ENCODE data around the gene ABL2.

Gene ABL2

DNA sequence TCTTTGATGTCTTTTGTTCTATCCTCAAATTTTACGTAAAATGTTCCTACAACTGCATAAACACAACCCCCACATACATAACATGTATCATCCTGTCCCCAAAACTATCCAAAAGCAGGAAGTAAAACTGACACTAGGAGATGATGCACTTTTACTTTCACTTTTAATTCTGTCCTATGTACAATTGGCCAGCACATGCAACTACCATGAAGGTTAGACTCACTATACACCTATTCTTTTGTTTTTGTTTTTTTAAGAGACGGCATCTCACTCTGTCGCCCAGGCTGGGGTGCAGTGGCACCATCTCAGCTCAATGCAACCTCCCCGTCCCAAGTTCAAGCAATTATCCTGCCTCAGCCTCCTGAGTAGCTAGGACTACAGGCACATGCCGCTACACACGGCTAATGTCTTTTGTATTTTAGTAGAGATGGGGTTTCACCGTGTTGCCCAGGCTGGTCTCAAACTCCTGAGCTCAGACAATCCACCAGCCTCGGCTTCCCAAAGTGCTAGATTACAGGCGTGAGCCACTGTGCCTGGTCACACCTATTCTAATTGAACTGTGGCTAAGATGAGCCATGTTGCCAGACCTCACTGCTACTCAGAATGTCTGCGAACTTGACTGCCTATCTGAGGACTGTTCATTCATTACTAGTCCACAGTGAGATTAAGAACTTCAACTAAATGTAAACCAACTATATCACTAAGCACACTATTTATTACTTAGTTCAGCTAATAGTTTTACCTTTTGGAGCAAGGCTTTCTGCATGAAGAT is 99.6 kb downstream of the ABL2 start:
- DNase-seq (ENCODE audit: low spot score), result peak; percentile 67

DNA sequence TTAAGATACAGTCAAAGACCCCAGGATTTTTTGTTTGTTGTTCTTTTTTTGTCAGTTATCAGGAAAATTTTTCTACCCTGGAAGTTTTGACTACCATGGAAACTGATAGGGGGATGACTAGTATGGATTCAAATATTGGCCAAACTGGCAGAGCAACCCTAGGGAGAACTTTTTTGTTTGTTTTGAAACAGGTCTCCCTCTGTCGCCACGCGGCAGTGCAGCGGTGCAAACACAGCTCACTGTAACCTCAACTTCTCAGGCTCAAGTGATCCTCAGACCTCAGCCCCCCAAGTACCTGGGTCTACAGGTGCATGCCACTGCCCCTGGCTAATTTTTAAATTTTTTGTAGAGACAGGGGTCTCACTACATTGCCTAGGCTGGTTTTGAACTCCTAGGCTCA is 101.0 kb downstream of the ABL2 start:
- no peak for DNase-seq (ENCODE audit: low spot score)

DNA sequence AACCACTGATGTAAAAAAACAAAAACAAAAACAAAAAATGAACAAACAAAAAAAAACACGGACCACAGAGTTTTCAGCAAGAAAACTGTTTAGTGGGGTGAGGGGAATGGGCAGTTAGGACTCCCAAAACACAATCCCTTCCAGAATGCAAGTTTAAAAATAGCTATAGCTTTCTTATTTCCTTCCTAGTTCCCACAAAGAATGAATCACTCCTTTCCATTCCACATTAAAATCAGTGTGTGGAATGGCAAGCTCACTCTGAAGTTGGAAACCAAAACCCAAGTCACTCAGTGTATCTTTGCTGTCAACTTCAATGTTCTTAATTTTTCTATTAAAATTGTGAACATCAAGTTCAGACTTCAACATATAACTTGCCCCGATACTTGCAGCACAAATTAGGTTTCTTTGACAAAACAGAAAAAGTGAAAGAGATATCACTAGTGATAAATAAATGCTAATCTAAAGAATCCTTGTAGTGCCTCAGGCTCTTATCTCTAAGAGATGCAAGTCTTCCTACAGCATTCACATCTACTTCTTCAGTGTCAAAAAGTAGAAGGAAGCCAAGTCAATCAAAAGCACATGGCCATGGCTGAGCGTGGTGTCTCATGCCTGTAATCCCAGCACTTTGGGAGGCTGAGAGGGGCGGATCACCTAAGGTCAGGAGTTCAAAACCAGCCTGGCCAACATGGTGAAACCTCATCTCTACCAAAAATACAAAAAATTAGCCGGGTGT is 102.1 kb downstream of the ABL2 start:
- DNase-seq (ENCODE audit: low spot score), result no peak

DNA sequence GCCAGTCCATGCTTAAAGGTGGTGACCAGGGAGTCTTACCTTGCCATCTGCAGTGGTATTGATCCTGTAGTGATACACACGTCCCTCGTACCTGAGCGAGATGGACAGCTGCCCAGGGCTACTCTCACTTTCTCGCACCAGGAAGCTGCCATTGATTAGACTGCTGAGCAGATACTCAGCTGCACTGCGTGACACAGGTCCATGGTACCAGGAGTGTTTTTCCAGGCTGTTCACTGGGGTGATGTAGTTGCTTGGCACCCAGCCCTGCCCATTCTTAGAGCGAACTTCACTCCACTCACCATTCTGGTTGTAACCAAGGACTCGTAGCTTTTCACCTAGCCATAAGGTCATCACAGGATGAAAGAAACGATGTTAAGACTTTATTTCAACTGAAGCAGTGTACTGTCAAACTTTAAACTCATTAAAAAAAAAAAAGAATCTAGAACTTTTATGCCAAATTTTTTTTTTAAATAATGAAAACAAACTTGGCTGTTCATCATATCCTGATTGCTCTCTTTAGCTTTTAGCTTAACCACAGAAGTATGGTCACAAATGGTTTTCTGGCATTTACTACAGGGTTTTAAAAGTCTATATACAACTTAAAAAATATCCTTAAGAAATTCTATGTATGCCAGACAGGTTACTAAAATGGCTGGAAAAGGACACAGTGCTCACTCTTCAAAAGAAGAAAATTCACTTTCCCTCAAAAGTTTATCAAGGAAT is 103.0 kb downstream of the ABL2 start:
- DNase-seq (ENCODE audit: low spot score), result no peak

DNA sequence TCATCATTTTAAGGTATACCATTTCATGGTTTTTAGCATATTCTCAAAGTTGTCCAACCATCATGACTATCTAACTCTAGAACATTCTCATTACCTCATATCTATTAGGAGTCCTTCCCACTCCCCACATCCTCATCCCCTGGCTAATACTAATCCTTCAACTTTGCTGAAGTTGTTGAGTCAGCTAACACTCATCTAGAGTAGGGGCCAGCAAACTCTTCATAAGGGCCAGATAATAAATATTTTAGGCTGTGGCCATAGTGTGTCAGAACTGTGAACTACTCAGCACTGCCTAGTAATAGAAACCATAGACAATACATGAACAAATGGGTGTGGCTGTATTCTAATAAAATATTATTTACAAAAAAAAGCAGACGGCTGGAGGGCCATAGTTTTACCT is 104.6 kb downstream of the ABL2 start:
- no peak for DNase-seq (ENCODE audit: low spot score)

DNA sequence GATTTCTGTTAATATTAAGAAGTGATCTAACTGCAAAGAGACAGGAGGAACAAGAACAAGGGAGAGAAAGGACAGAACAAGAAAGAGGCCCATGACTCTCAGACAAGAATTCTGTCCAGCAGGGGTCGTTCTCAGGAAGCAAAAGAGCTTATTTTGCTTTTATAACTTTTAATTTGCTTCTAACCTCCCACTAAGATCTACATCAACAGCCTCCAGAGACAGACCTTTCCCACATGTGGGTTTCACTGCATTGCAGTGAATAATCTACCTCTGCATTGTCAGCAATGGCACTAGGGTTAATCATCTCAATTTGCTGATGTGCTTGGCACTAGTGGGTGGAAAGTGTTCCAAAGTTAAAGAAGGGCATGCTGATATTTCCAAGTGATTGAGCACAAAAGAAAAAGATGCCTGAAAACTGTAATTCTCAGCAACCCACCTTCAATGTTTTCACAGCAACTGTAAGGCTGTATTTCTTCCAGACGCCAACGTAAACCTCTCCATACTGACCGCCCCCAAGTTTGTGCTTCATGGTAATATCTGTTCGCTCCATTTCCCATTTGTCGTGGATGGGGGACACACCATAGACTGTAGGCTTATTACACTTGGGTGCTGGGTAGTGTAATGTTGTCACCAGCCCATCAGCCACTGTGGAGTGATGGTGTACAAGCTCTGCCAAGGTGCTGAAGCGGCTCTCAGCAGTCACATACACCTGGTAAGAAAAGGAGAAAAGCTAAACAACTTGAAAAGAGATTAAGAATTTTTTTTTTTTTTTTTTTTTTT is 108.1 kb downstream of the ABL2 start:
- DNase-seq (ENCODE audit: low spot score), result peak; percentile 49

DNA sequence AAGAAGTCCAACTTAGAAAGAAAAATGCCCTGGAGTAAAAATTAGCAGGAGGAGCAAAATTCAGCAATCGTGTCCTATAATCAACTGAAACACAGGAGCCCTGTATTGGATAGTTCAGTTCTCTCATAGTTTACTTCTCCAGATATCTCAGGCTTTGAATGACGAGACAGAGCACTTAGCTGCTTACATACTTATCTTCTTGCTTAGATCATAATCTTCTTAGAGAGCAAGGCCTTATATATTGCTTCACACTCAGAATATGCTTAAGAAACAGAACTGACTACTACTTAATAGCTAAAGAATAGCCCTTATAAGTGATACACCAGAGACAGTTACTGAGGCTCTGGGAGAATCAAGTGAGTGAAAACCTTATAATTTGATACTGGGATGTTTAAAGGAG is 108.7 kb downstream of the ABL2 start:
- DNase-seq (ENCODE audit: low spot score), result no peak

DNA sequence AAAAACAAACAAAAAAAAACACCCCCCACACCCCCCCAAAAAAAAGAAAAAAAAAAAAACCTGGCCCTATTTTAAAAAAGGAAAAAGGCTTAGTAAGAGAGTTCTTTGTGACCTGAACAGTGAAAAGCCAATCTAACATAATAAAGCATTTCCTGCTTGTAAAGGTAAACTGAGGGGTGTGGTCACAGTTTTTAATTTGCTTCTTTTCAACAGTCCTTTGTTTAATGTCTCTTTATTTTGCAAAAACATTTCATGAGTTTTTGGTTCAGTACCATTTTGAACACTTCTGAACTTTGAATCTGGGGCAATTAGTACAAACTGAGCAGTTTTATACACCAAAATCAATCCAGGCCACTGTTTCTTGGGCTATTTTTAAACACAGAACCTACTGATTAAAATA is 110.0 kb downstream of the ABL2 start:
- no peak for DNase-seq (ENCODE audit: low spot score)

DNA sequence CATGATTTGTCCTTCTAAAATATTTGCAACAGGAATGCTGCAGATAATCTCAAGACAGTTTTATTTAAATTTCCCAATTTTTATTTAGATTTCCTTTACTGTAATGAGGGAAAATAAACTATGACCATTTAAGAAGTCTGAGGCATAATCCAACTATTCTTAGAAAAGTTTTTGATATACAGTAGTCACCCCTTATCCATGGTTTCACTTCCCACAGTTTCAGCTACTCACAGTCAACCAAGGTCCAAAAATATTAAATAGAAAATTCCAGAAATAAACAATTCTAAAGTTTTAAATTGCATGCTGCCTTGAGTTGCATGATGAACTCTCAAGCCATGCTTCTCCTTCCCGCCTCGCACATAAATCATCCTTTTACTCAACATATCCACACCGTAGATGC is 114.3 kb downstream of the ABL2 start:
- DNase-seq (ENCODE audit: low spot score), result no peak

DNA sequence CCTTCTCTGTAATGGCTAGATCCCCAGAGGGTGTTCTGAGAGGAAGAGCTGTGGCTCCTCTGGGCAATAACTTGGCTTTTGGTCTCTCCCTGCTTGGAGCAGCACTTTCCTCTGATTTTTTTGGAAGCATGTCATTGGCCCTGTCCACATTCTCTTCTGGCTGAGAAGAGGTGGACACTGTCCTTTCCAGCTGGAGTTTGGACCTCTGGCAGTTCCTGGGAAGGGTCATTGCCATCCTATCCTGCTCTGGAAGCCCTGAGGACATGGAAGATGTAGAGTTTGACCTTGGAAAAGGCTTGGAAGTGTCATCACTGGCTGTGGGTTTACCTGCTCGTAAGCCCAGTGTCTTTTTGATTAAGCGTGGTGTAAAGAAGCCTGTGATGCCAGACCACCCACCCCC is 120.8 kb downstream of the ABL2 start:
- DNase-seq (ENCODE audit: low spot score), result no peak

DNA sequence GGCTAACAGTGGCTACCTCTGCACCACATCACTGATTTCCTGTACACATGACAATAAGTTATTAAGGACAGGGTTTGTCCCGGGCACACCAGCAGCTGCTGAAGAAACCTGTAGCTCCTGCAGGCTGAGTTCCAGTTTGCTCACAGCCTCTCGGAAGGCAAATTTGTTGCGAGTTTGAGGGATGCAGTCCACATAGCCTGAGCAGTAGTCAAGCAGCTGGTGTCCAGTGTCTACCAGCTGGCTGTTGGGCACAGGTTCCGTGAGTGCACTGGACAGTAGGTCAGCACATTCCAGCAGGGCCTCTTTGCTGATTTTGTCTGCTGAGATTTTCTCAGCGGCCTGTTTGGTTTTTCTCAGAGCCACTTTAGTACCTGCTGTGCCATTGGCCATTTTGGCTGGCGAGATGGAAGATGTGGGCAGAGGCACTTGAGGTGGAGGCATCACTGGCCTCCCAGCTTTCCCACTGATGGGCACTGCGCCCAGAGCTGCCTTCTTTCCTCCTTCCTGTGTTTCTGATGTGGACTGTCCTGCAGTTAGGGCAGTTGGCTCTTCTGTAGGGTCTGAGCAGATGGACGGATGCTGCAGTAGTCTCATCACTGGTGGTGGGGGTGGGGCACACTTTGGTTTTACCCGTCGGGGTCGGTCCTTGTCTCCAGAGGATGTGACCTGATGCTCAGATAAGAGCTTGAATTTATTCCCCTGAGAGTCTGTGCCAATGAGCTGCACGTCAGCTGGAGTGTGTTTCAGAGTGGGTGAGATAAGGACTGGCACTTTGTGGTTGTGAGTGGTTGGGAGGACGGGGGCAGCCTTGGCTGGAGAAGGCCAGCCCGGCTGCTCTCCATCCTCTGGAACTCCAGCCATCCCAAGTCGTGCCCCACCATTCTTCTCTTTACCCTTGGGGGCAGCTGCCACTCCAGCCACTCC is 121.5 kb downstream of the ABL2 start:
- DNase-seq (ENCODE audit: low spot score), result no peak

DNA sequence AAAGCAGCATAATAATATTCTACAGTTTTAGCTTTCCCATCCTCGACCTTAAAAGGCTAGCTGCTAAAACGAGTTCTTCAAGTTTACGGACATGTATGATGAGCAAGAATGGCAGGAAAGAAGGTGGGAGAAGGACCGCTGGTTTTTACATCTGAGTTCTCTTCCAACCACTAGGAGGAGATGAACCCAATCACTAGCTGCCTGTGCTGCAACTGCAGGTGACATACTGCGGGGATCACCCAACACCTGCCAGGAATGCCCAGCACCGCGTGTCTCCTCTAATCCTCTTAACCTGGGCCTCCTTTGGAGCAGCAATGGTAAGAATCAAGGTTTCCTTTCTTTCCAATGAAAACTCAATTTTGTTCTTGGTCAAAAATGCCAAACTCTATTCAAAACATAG is 124.1 kb downstream of the ABL2 start:
- no peak for DNase-seq (ENCODE audit: low spot score)

DNA sequence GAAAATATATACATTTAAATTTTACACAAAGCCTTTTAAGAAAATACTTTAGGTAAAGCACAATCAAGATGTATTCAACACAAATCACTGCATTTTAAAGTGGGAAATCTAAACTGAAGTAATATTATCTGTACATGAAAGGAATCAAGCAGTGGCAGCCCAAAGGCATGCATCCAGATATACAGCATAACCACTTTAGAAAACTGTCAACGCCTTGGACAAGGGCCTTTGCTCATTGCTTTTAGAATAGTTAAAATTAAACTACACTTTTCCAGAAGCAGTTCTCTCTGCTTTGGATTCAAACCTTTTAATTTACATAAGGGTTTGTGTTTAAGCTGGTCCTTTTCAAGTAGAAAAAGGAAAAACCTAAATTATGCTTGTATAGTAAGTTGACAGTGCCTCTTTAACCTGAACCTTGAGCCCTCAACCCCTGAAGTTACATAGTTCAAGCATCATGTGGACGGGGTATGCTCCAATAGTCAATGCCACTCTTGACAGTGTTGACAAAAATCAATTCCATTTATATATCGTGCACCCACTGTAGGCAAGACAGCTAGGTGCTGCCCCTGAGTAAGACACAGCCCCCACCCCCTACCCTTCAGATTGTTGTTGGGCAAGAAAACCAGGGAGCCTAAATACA is 124.7 kb downstream of the ABL2 start:
- no peak for DNase-seq (ENCODE audit: low spot score)

DNA sequence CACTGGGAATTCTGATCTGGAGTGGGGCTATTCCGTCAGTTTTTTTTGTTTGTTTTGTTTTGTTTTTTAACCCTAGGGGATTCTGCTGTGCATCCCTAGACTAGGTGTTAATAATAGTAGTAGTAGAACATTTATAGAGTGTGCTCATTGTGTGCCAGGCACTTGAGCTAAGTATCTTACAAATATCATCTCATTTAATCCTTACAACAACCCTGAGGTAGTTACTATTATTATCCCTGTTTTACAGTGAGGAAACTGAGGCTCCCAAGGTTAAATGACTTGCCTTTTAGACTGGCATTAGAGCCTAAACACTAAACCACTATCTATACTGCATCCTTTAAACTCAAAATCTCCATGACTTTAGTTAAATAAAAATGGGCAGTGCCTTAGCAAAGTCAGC is 125.5 kb downstream of the ABL2 start:
- DNase-seq (ENCODE audit: low spot score), result no peak

DNA sequence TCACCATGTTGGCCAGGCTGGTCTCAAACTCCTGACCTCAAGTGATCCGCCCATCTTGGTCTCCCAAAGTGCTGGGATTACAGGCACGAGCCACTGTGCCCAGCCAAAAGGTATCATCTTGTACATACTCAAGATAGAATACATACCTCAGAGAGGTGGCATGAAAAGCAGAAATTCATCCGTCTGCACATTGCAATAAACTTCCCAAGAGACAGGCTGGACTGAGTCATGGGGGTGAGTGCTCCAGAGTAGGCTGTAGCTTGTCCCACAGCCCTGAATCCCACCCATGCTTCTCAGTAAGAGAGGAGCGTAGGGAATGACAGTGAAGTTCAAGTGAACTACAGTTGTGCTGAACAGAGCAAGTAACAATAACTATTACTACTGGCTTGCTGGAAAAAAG is 127.9 kb downstream of the ABL2 start:
- no peak for DNase-seq (ENCODE audit: low spot score)

DNA sequence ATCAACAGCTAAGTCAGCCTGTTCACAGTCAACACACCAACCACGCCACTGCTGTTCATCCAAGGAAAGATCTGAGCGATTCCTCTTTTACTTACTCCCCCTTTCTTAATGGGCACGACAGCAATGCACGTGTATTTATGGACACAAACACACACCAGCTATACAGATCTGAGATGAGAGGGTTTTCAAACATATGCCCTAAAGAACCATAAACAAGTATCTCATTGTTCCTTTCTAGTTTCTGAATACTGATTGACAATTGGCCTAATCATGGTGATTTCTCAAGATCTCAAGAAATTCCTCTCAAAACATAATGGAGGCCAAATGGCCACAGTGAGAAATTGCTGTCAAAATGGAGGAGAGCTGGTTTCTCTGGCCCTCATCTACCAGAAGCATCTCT is 129.6 kb downstream of the ABL2 start:
- no peak for DNase-seq (ENCODE audit: low spot score)

DNA sequence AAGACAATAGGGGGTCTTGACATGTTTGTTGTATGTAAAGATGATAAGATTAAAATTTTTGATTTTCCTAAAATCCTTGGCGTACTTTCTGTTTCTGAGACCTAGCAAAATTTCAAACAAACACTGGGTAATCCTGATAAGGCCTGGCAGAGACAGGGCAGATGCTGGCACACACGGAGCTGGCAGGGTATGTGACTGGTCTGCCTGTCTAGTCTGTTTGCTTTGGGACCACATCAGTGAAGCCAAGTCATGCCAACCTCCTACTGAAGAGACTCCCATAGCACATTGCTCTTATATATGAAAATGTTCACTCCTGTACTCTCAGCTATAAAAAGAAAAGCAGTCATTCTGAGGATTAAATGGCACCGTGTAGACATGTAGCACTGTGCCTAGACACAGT is 133.6 kb downstream of the ABL2 start:
- DNase-seq (ENCODE audit: low spot score), result no peak

DNA sequence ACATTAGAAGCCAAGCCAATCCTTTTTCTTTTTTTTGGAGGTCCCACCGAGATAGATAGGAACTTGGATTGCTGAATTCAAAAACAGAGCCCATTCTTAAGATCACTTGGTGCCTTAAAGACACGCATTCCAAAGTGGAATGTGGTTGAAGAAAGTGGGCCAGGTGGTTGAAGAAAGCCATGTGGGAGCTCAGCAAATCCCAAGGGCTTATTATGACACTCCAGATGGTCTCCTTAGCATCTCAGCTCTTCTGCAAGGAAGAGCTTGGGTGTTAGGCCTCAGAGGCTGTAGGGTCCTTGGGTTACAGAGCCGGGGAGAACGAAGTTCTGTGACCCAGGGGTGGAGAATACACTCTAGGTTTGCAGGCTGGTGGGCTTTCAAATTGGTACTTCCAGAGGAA is 134.1 kb downstream of the ABL2 start:
- no peak for DNase-seq (ENCODE audit: low spot score)

DNA sequence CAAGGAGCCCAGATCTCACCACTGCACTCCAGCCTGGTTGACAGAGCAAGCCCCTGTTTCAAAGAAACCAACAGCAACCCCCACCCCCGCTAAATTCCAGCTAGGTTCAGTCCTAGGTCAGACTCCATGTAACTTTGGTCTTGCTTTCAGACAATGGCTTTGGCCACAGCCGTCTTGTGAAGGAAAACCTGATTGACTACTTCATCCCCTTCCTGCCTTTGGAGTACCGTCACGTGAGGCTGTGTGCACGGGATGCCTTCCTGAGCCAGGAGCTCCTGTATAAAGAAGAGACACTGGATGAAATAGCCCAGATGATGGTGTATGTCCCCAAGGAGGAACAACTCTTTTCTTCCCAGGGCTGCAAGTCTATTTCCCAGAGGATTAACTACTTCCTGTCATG is 134.7 kb downstream of the ABL2 start:
- no peak for DNase-seq (ENCODE audit: low spot score)

DNA sequence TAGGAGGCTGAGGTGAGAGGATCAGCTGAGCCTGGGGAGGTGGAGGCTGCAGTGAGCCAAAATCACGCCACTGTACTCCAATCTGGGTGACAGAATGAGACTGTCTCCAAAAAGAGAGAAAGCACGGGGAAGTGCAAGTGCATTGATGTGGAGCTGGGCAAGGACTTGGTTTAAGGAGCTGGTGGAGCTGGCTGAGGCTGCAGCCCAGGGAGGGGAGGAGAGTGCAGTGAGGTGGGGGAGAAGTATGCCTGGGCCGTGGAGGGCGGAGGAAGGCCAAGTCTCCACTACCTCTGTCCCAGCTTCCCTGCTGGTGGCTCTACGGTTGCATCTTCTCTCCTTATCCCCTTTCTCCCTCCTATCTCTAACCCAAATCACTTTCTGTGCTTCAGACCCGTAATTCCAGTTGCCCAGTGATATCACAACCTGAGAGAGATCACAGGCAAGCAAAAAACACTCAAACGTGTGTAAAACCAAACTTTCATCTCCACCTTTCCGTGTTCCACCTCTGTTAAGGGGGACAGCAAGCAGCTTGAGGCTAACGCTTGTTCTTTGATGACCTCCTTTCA is 136.5 kb downstream of the ABL2 start:
- no peak for DNase-seq (ENCODE audit: low spot score)
